GM10248 (cell line): ENCODE measurements around the gene HEMK1.

Experiments used
- CTCF ChIA-PET: fragments of 300-600 bp; sonication (Branson Sonifier 250); formaldehyde crosslinking; extraction: SDS; loops from one replicate; lab custom pipeline; 2021; ENCODE audit warnings: antibody characterized with exemption; lab: Yijun Ruan, JAX
- POLR2A ChIA-PET: fragments of 350-650 bp; sonication (Branson Sonifier 250); formaldehyde crosslinking; extraction: SDS; loops from one replicate; lab custom pipeline; 2020; ENCODE audit warnings: antibody characterized with exemption; lab: Yijun Ruan, JAX
- DNase-seq: peaks from one replicate; pipeline ENCODE4 v3.0.0; 2012; ENCODE audit errors: extremely low spot score
- TF ChIP-seq, protein P1 (sequence below): IDR thresholded peaks from 2 replicates; pipeline ENCODE4 v1.5.1; 2012; ENCODE audit warnings: mild to moderate bottlenecking, low read depth; ENCODE audit errors: extremely low read depth, missing control alignments, control extremely low read depth

HEMK1 gene

DNA sequence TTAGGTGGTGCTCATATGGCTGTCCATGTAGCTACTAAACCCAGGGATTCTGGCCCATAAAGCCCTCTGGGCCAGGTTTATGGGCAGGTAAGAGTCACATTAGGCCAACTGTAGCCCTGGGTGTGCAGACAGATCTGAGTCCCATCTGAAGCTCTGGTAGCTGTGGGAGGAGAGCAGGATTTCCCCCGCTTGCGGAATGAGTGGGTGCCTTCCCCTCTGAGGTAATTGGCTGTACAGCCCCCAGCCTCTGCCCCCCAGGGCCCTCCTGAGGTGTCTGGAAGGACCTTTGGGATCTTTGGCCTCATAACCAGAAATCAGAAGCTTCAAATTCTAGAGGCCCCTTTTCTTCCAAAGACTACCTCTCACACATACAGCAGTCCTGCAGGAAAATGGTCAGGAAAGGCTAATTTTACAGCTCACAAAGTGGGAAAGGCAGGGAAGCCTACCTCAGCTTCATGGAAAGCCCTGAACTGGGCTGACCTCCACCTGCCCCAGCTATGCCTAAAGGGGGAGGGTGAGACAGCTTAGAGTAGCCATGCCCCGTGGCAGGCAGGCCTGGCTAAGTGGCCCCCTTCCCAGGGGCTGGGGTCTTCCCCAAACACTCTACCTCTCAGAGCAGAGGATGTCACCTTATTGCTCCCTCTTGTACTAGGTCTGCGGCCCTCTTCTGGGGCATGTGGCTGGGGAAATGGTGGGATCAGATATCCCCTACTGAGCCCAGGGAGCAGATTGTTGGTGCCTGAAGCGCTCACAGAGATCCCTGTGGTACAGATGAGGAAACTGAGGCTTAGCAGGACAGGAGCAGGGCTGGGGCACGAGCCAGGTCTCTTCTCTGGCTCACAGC lies 16.8 kb downstream of the HEMK1 start:
- DNase-seq, result peak; percentile 66
- TF ChIP-seq, protein P1, sequence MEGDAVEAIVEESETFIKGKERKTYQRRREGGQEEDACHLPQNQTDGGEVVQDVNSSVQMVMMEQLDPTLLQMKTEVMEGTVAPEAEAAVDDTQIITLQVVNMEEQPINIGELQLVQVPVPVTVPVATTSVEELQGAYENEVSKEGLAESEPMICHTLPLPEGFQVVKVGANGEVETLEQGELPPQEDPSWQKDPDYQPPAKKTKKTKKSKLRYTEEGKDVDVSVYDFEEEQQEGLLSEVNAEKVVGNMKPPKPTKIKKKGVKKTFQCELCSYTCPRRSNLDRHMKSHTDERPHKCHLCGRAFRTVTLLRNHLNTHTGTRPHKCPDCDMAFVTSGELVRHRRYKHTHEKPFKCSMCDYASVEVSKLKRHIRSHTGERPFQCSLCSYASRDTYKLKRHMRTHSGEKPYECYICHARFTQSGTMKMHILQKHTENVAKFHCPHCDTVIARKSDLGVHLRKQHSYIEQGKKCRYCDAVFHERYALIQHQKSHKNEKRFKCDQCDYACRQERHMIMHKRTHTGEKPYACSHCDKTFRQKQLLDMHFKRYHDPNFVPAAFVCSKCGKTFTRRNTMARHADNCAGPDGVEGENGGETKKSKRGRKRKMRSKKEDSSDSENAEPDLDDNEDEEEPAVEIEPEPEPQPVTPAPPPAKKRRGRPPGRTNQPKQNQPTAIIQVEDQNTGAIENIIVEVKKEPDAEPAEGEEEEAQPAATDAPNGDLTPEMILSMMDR, result no peak
- POLR2A ChIA-PET, result interaction anchor here (0.9 kb wide), 1 partner anchor 1950 kb away, joined by 5 read pairs; the partner anchor contains the start of gene UQCC5
- CTCF ChIA-PET, result interaction anchor here (1.1 to 11.1 kb wide), 7 partner anchors 9 to 804 kb away, joined by 3 to 266 read pairs (median 18); partner anchors contain the start of genes CISH, HEMK1 and MAPKAPK3

DNA sequence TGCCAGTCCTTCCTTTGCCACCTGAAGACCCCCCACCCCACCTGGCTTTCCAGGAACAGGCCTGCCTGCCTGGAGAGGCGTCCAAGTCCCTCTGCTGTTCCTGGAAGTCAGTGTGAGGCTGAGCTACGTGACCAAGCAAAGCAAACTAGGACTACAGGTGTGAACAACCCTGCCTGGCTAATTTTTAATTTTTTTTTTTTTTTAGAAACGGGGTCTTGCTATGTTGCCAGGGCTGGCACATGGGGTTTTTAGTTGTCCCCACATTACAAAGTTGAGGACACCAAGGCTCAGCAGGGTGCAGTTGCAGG lies 17.4 kb downstream of the HEMK1 start:
- DNase-seq, result no peak
- POLR2A ChIA-PET, result interaction anchor here (0.9 kb wide), 1 partner anchor 1949 kb away, joined by 5 read pairs; the partner anchor contains the start of gene UQCC5
- TF ChIP-seq, protein P1, result no peak
- CTCF ChIA-PET, result interaction anchor here (1.1 to 11.1 kb wide), 6 partner anchors 10 to 803 kb away, joined by 3 to 266 read pairs (median 26); partner anchors contain the start of genes CISH, HEMK1 and MAPKAPK3

DNA sequence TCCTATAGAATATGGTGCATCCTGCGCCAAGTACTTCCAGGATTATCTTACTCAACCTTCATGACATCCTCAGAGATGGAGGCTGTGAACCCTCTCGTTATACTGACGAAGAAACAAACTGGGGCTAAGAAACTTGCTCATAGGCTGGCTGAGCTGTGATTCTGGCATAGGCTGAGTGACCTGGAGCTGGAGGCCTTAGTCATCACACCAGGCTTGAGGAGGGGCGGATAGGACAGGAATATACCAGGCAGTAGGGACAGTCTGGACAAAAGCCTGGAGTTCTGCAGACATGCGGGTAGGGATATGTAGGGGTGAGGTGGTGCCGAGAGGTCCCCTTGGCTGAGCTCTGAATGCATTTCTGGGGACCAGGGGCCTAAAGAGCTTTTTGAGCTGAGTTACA lies 18.1 kb downstream of the HEMK1 start:
- TF ChIP-seq, protein P1, result no peak
- CTCF ChIA-PET, result interaction anchor here (0.8 to 11.1 kb wide), 5 partner anchors 10 to 66 kb away, joined by 3 to 266 read pairs (median 34); partner anchors contain the start of genes CISH, HEMK1 and MAPKAPK3
- no peak for DNase-seq
- POLR2A ChIA-PET, result no interaction called here

DNA sequence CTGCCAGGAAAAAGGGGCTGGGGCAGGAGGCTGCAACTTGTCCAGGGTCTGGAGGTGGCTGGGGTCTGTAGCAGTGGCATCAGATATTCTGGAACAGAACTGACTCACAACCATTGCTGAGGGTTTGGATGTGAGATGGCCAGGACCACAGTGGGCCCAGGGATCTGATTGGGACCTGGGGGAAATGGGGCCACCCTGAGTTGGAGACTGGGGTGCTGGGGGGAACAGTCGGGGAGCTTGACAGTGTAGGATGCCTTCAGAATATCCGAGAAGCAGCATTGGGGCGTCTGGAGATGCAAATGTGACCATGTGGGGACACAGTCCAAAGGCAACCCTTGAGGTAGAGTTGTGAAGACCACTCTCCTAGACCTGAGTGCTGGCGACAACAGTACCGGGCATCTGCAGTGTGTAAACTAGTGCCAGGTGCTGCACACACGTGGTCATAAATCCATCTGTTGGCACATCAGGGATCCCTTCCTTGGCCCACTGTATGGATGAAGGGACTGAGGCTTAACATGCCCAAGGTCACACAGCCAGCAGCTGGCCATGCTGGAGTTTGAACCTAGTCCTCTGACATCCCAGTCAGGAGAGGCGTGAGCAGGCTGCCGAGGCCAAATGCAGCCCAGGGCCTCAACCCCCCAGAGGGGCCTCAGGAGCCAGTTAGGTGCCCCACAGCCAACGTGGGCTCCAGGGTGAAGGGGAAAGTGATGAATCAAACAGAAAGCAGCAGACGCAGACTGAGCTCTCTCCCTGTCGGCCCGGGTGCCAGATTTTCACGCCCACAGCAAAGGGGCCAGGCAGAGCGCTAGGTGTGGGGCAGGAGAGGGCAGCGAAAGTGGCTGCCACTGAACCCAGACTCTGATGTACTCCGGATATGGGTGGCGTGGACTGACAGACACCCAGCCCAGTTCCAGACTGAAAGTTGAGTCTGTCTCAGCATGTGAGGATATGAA lies 18.8 kb downstream of the HEMK1 start:
- ChIA-PET POLR2A (interaction anchor here (0.8 kb wide), 1 partner anchor 19 kb away, joined by 3 read pairs; no protein-coding TSS in a partner anchor), CTCF (interaction anchor here (0.8 to 11.1 kb wide), 5 partner anchors 10 to 65 kb away, joined by 3 to 266 read pairs (median 34); partner anchors contain the start of genes CISH, HEMK1 and MAPKAPK3)
- DNase-seq, result peak; percentile 69
- TF ChIP-seq, protein P1, result no peak

DNA sequence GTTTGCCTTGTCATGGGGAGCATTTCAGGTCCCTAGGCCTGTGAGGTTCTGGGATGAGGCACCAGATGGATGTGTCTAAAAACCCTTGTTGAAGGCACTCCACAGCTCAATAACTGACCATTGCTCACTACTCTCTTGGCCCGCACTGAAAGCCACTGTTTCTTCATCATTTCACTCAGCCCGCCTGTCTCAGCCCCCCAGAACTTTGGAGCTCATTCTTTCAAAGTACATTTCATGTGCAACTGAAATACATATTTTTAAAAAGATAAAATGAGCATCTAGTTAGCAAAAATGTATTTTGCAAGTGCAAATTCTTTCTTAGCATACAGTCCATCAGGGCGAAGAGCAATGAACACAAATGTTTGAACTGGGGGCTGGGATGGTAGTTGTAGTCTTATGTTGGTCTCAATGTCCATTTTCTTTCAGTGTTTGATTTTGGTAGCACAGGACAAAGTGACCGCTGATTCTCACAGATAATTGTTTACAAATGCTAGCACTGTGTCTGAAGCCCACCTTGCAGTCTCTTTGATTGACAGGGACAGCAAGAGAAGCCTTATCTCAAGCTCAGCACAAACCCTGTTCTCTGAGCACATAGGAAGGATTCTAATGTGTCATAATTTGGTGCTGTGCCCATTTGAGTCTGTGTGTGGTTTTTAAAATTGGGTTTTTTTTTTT lies 19.6 kb downstream of the HEMK1 start:
- no peak for DNase-seq
- TF ChIP-seq, protein P1, result no peak
- CTCF ChIA-PET, result interaction anchor here (1.6 to 11.1 kb wide), 6 partner anchors 8 to 23 kb away, joined by 4 to 266 read pairs (median 26); partner anchors contain the start of genes CISH, HEMK1 and MAPKAPK3
- POLR2A ChIA-PET, result interaction anchor here (0.8 kb wide), 1 partner anchor 20 kb away, joined by 3 read pairs; no protein-coding TSS in a partner anchor
